ENCODE results near the gene PXN.

The PXN gene

GRCh38 chr12:120241561-120242274, 23.8 kb downstream of the PXN start (continued):
- no peak for TF ChIP-seq ZNF76 (tag by site-specific recombination; IDR thresholded peaks at IDR 0.05; ENCODE audit: borderline replicate concordance, low read depth)

DNA sequence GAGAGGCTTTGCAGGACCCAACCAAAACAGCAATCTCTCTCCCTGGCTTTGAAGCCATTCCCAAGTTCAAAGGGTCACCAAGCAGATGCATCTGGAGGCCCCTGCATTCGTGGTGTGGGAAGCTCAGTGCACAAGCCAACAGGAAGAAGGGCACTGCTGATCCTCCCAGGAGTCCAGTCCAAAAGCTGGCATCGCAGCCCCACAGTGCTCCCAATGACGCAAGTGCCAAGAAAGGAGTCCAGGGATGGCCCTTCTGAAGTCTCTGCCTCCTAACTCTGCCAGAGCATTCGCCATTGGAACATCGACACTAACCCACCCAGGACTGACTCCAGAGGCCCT, 25.1 kb downstream of the PXN start:
- Histone ChIP-seq H3K4me1 (ENCODE audit: control insufficient read depth, insufficient read depth, low read length) (peaks cover 2% of the 10 kb centered on the region; the same call in 1 of the 2 replicates), H3K4me3 (ENCODE audit: low read depth, low read length) (no peak overlapping the region), H3K27ac (ENCODE audit: extremely low read depth, low read depth, low read length) (no peak overlapping the region), H3K9me3 (ENCODE audit: control insufficient read depth, insufficient read depth, low read depth, low read length) (no peaks in the 10 kb centered on the region), H3K36me3 (ENCODE audit: control insufficient read depth in 2 of 2, insufficient read depth in 1 of 2, low read length in 2 of 2) (no peaks in the 10 kb centered on the region)
- ChIA-PET CTCF (interaction anchor here (1.8 to 9.3 kb wide), 4 partner anchors 9 to 23 kb away, joined by 4 to 132 read pairs (median 42); partner anchors contain the start of gene PXN), POLR2A (interaction anchor here (1.3 to 1.7 kb wide), 2 partner anchors 40 to 51 kb away, joined by 4 to 11 read pairs; partner anchors contain the start of genes RNU4-2 and RPLP0)
- TF ChIP-seq, protein P1, sequence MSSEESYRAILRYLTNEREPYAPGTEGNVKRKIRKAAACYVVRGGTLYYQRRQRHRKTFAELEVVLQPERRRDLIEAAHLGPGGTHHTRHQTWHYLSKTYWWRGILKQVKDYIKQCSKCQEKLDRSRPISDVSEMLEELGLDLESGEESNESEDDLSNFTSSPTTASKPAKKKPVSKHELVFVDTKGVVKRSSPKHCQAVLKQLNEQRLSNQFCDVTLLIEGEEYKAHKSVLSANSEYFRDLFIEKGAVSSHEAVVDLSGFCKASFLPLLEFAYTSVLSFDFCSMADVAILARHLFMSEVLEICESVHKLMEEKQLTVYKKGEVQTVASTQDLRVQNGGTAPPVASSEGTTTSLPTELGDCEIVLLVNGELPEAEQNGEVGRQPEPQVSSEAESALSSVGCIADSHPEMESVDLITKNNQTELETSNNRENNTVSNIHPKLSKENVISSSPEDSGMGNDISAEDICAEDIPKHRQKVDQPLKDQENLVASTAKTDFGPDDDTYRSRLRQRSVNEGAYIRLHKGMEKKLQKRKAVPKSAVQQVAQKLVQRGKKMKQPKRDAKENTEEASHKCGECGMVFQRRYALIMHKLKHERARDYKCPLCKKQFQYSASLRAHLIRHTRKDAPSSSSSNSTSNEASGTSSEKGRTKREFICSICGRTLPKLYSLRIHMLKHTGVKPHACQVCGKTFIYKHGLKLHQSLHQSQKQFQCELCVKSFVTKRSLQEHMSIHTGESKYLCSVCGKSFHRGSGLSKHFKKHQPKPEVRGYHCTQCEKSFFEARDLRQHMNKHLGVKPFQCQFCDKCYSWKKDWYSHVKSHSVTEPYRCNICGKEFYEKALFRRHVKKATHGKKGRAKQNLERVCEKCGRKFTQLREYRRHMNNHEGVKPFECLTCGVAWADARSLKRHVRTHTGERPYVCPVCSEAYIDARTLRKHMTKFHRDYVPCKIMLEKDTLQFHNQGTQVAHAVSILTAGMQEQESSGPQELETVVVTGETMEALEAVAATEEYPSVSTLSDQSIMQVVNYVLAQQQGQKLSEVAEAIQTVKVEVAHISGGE (tag by site-specific recombination; conservative IDR thresholded peaks at IDR 0.05; ENCODE audit: low read depth): no peak
- no peak for TF ChIP-seq ZNF747 (tag by site-specific recombination; IDR thresholded peaks at IDR 0.05)
- TF ChIP-seq ZNF16 (tag by site-specific recombination; IDR thresholded peaks at IDR 0.05; ENCODE audit: low read depth): no peak
- TF ChIP-seq ZNF202 (tag by site-specific recombination; IDR thresholded peaks at IDR 0.05; ENCODE audit: borderline replicate concordance): no peak
- no peak for TF ChIP-seq SETDB1 (IDR thresholded peaks at IDR 0.05; ENCODE audit: insufficient read length, low read length)
- no peak for TF ChIP-seq KLF7 (tag by site-specific recombination; IDR thresholded peaks at IDR 0.05; ENCODE audit: borderline replicate concordance)
- no peak for TF ChIP-seq ZBTB48 (tag by site-specific recombination; IDR thresholded peaks at IDR 0.05)
- TF ChIP-seq ZNF514 (tag by site-specific recombination; IDR thresholded peaks at IDR 0.05): no peak
- TF ChIP-seq, protein P2, sequence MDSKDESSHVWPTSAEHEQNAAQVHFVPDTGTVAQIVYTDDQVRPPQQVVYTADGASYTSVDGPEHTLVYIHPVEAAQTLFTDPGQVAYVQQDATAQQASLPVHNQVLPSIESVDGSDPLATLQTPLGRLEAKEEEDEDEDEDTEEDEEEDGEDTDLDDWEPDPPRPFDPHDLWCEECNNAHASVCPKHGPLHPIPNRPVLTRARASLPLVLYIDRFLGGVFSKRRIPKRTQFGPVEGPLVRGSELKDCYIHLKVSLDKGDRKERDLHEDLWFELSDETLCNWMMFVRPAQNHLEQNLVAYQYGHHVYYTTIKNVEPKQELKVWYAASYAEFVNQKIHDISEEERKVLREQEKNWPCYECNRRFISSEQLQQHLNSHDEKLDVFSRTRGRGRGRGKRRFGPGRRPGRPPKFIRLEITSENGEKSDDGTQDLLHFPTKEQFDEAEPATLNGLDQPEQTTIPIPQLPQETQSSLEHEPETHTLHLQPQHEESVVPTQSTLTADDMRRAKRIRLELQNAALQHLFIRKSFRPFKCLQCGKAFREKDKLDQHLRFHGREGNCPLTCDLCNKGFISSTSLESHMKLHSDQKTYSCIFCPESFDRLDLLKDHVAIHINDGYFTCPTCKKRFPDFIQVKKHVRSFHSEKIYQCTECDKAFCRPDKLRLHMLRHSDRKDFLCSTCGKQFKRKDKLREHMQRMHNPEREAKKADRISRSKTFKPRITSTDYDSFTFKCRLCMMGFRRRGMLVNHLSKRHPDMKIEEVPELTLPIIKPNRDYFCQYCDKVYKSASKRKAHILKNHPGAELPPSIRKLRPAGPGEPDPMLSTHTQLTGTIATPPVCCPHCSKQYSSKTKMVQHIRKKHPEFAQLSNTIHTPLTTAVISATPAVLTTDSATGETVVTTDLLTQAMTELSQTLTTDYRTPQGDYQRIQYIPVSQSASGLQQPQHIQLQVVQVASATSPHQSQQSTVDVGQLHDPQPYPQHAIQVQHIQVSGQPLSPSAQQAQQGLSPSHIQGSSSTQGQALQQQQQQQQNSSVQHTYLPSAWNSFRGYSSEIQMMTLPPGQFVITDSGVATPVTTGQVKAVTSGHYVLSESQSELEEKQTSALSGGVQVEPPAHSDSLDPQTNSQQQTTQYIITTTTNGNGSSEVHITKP (tag by site-specific recombination; IDR thresholded peaks at IDR 0.05): no peak
- no peak for TF ChIP-seq ZNF843 (tag by site-specific recombination; IDR thresholded peaks at IDR 0.05)
- no peak for TF ChIP-seq ZNF555 (tag by site-specific recombination; conservative IDR thresholded peaks at IDR 0.05)
- no peak for TF ChIP-seq ZNF146 (tag by site-specific recombination; IDR thresholded peaks at IDR 0.05)
- TF ChIP-seq ZNF621 (tag by site-specific recombination; IDR thresholded peaks at IDR 0.05): no peak
- no peak for TF ChIP-seq ZNF366 (tag by site-specific recombination; conservative IDR thresholded peaks at IDR 0.05)
- no peak for TF ChIP-seq IKZF3 (tag by site-specific recombination; IDR thresholded peaks at IDR 0.05)
- no peak for TF ChIP-seq OVOL3 (tag by site-specific recombination; IDR thresholded peaks at IDR 0.05)
- TF ChIP-seq ZNF677 (tag by site-specific recombination; IDR thresholded peaks at IDR 0.05): no peak

Measured in HEK293 (cell line).